GM13977 (cell line): ENCODE measurements around the gene RBM6.

Experiments
- DNase-seq: peaks from one replicate; pipeline ENCODE4 v3.0.0; 2012; ENCODE audit warnings: low spot score
- in situ Hi-C: fragments of 300-500 bp; cut with MboI; formaldehyde crosslinking; loops from one replicate; pipeline ENCODE4 v1.12.0; 2022; ENCODE audit warnings: low sequenced_read_pairs, low pct_unique_long_range_greater_than_20kb, mixed read lengths, inconsistent platforms; ENCODE audit not compliant: unreplicated experiment
- TF ChIP-seq, protein P1 (sequence below): IDR thresholded peaks from 2 replicates; pipeline ENCODE4 v1.5.1; 2012; ENCODE audit warnings: mild to moderate bottlenecking, control low read depth; ENCODE audit not compliant: insufficient read depth; ENCODE audit errors: extremely low read depth, missing control alignments

RBM6 gene

GRCh38 chr3:50100386-50100785 lies 160.4 kb downstream of the RBM6 start:
- no peak for DNase-seq
- TF ChIP-seq, protein P1, sequence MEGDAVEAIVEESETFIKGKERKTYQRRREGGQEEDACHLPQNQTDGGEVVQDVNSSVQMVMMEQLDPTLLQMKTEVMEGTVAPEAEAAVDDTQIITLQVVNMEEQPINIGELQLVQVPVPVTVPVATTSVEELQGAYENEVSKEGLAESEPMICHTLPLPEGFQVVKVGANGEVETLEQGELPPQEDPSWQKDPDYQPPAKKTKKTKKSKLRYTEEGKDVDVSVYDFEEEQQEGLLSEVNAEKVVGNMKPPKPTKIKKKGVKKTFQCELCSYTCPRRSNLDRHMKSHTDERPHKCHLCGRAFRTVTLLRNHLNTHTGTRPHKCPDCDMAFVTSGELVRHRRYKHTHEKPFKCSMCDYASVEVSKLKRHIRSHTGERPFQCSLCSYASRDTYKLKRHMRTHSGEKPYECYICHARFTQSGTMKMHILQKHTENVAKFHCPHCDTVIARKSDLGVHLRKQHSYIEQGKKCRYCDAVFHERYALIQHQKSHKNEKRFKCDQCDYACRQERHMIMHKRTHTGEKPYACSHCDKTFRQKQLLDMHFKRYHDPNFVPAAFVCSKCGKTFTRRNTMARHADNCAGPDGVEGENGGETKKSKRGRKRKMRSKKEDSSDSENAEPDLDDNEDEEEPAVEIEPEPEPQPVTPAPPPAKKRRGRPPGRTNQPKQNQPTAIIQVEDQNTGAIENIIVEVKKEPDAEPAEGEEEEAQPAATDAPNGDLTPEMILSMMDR, result no peak
- in situ Hi-C loops, result no loop called here

- in situ Hi-C loops, result no loop called here
- DNase-seq, result no peak
- TF ChIP-seq, protein P1, result no peak
Measured at GRCh38 chr3:50100956-50101845, 161.3 kb downstream of the RBM6 start.

- DNase-seq, result no peak
- in situ Hi-C loops, result no loop called here
- TF ChIP-seq, protein P1, result no peak
Measured at GRCh38 chr3:50102558-50102957, 162.6 kb downstream of the RBM6 start.

DNA sequence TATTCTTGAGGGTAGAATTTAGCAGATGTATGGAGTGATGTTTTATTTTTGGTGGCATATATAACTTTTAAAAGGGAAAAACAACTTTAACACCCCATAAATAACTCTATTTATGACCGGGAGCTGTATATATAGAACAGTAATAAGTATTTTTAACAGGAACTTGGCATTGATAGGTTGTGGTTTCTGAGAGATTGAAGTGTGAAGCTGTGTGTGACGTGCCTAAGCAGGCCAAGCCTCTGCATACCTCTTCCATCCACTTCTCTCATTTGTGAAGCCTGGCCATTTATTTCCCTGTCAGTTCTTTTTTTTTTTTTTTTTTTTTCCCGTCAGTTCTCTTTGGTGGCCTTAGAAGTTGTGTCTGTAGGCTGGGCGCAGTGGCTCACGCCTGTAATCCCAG lies 171.8 kb downstream of the RBM6 start:
- no peak for DNase-seq
- TF ChIP-seq, protein P1, result no peak
- in situ Hi-C loops, result no loop called here

DNA sequence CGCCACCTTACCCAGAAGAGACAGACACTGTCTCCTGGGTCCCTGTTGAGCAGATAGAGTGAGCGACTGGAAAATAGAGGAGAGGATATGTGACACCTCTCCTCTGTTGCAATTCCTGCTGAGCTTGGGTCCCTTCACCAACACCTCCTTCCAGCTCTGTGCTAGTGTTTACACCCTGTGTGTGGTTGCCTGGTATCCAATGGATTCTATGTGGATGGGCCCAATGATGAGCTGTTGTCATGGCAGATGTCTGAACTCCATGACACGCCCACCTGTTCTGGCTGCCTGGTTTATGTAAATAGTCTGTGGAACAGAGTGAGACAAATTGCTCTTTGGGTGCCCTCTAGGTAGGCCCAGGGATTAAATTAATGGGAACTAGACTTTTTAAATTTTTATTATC lies 172.5 kb downstream of the RBM6 start:
- TF ChIP-seq, protein P1, result no peak
- in situ Hi-C loops, result no loop called here
- DNase-seq, result no peak

DNA sequence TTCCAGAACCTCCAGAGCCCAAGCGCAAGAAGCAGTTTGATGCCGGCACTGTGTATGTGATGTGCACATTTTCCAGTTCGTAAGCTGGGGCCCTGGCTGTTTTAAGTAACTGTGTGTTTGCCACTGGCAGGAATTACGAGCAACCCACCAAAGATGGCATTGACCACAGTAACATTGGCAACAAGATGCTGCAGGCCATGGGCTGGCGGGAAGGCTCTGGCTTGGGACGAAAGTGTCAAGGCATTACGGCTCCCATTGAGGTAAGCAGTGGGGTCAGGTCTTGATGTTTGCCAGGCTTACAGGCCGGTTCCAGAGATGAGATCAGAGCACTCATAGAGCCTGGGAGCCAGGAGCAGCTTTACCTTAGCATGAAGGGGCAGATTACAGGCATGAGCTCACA lies 177.2 kb downstream of the RBM6 start:
- no peak for DNase-seq
- TF ChIP-seq, protein P1, result no peak
- in situ Hi-C loops, result no loop called here

GRCh38 chr3:50118237-50118636 lies 178.3 kb downstream of the RBM6 start:
- DNase-seq, result no peak
- TF ChIP-seq, protein P1, result no peak
- in situ Hi-C loops, result no loop called here
